Measurements from ENCODE around the gene CCDC28B. TPM values are rescaled to one million over a fixed set of nuclear protein-coding genes. Genes with fewer than 3 reads are reported as not detected.

The CCDC28B gene
- total RNA-seq, 1 experiment from 2014 or later = 2.7 TPM

GRCh38 chr1:32220746-32221580 is 20.6 kb downstream of the CCDC28B start:
- DNase-seq (ENCODE audit: extremely low read depth, low read depth) = no peak

GRCh38 chr1:32221581-32221979 is 21.2 kb downstream of the CCDC28B start:
- no peak for DNase-seq (ENCODE audit: extremely low read depth, low read depth)

GRCh38 chr1:32221980-32222755 is 21.8 kb downstream of the CCDC28B start, which contains the start of the genes EIF3I and TMEM234:
EIF3I (plus strand) TSS chr1:32222407; CDS start chr1:32222442, 35 bp downstream.
TMEM234 (minus strand) TSS chr1:32222353; CDS start chr1:32222322, 31 bp downstream.
- peak; percentile 85 for DNase-seq (ENCODE audit: extremely low read depth, low read depth)

- DNase-seq (ENCODE audit: extremely low read depth, low read depth) = no peak
Observed at GRCh38 chr1:32223683-32224082, 23.3 kb downstream of the CCDC28B start.

- DNase-seq (ENCODE audit: extremely low read depth, low read depth) = no peak
Observed at GRCh38 chr1:32224285-32224684, 23.9 kb downstream of the CCDC28B start.

- no peak for DNase-seq (ENCODE audit: extremely low read depth, low read depth)
Observed at GRCh38 chr1:32228771-32229170, 28.4 kb downstream of the CCDC28B start.

- no peak for DNase-seq (ENCODE audit: extremely low read depth, low read depth)
Observed at GRCh38 chr1:32231843-32232432, 31.5 kb downstream of the CCDC28B start.

GRCh38 chr1:32232558-32233304 is 32.3 kb downstream of the CCDC28B start:
- no peak for DNase-seq (ENCODE audit: extremely low read depth, low read depth)

- DNase-seq (ENCODE audit: extremely low read depth, low read depth) = no peak
Observed at GRCh38 chr1:32234792-32235191, 34.4 kb downstream of the CCDC28B start.

- DNase-seq (ENCODE audit: extremely low read depth, low read depth) = no peak
Observed at GRCh38 chr1:32239337-32239736, 38.9 kb downstream of the CCDC28B start.

- no peak for DNase-seq (ENCODE audit: extremely low read depth, low read depth)
Observed at GRCh38 chr1:32239790-32240139, 39.4 kb downstream of the CCDC28B start.

- DNase-seq (ENCODE audit: extremely low read depth, low read depth) = no peak
Observed at GRCh38 chr1:32240140-32240951, 40.0 kb downstream of the CCDC28B start.

- DNase-seq (ENCODE audit: extremely low read depth, low read depth) = no peak
Observed at GRCh38 chr1:32241001-32241763, 40.8 kb downstream of the CCDC28B start.

- DNase-seq (ENCODE audit: extremely low read depth, low read depth) = no peak
Observed at GRCh38 chr1:32242341-32242851, 42.0 kb downstream of the CCDC28B start.

GRCh38 chr1:32246888-32247273 is 46.5 kb downstream of the CCDC28B start, which contains the start of gene FAM167B:
FAM167B (plus strand) TSS chr1:32247222; CDS start chr1:32247422, 200 bp downstream.
- no peak for DNase-seq (ENCODE audit: extremely low read depth, low read depth)

- no peak for DNase-seq (ENCODE audit: extremely low read depth, low read depth)
Observed at GRCh38 chr1:32247452-32247851, 47.1 kb downstream of the CCDC28B start.

GRCh38 chr1:32247983-32248889 is 47.8 kb downstream of the CCDC28B start:
- peak; percentile 52 for DNase-seq (ENCODE audit: extremely low read depth, low read depth)

Measured in NCI-H460 (cell line).